ENCODE data around the gene WDR62.

Gene WDR62

GRCh38 chr19:36010402-36010801, 44.3 kb upstream of the WDR62 start:
- Histone ChIP-seq H3K36me3 (no peaks in the 10 kb centered on the region), H3K27me3 (ENCODE audit: insufficient read depth, low read depth, severe bottlenecking) (no peaks in the 10 kb centered on the region), H3K4me3 (ENCODE audit: low read depth, low read length) (no peak overlapping the region), H3K27ac (no peak overlapping the region), H3K9me3 (ENCODE audit: severe bottlenecking) (no peaks in the 10 kb centered on the region)
- no peak for DNase-seq
- TF ChIP-seq, protein P1, sequence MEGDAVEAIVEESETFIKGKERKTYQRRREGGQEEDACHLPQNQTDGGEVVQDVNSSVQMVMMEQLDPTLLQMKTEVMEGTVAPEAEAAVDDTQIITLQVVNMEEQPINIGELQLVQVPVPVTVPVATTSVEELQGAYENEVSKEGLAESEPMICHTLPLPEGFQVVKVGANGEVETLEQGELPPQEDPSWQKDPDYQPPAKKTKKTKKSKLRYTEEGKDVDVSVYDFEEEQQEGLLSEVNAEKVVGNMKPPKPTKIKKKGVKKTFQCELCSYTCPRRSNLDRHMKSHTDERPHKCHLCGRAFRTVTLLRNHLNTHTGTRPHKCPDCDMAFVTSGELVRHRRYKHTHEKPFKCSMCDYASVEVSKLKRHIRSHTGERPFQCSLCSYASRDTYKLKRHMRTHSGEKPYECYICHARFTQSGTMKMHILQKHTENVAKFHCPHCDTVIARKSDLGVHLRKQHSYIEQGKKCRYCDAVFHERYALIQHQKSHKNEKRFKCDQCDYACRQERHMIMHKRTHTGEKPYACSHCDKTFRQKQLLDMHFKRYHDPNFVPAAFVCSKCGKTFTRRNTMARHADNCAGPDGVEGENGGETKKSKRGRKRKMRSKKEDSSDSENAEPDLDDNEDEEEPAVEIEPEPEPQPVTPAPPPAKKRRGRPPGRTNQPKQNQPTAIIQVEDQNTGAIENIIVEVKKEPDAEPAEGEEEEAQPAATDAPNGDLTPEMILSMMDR (IDR thresholded peaks at IDR 0.05; ENCODE audit: low read depth, low read length), result no peak

GRCh38 chr19:36013280-36014011, 41.3 kb upstream of the WDR62 start:
- peaks cover 4% of the 10 kb centered on the region; the same call in 1 of the 2 replicates for H3K36me3 ChIP-seq
- DNase-seq, result no peak
- peak overlapping the region; percentile 75 for H3K4me3 ChIP-seq (ENCODE audit: low read depth, low read length)
- peak overlapping the region; percentile 73 for H3K27ac ChIP-seq
- no peaks in the 10 kb centered on the region for H3K9me3 ChIP-seq (ENCODE audit: severe bottlenecking)
- TF ChIP-seq, protein P1 (IDR thresholded peaks at IDR 0.05; ENCODE audit: low read depth, low read length), result no peak
- H3K27me3 ChIP-seq (ENCODE audit: insufficient read depth, low read depth, severe bottlenecking), result no peaks in the 10 kb centered on the region

DNA sequence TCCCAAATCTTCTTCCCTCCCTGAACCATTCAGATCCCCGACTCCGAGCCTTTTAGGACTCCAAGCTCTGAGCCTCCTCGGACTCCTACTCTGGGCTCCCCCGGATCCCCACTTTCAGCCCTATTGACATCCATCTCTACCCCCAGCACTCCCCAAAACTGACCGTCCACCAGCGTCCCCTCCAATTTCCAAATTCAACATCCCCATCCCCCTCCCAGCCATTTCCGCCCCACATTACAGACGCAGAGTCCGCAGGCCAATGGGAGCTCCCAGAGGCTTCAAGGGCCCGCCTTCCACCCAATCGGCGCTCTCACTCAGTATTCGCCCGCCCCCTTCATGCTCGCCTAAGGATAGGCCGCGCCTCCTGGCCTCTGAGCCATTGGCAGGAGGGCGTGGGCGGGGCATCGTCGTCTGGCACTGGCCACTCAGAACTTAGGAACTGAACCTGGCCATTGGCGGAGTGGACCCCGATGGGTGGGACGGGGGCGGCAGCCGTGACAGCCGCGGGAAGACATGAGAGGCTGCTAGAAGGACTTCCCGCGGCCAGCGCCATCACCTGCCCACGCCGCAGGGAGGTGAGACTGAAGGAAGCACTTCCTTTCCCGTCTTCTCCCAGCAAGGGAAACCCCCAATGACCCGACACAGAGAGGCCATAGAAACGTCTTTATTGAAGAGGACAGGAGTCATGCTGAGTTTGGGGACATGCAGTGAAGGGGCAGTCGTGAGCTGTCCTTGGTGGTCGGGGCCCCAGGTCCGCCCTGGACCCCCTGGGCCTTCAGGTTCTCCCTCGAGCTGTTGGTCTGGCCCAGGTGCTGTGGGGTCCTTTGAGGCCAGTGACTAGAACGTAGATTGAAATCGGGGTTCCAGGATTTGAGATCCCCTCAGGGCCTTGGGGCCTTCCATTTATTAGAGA, 40.4 kb upstream of the WDR62 start, which contains the start of gene ALKBH6:
Gene ALKBH6 (minus strand): TSS at position 202 of the 913 bp plus-strand sequence. CDS start 816 bp downstream, outside the sequence.
- Histone ChIP-seq H3K9me3 (ENCODE audit: severe bottlenecking) (no peaks in the 10 kb centered on the region), H3K27me3 (ENCODE audit: insufficient read depth, low read depth, severe bottlenecking) (no peaks in the 10 kb centered on the region), H3K36me3 (peaks cover 8% of the 10 kb centered on the region), H3K27ac (peak within 1 kb of the TSS; percentile 73), H3K4me3 (ENCODE audit: low read depth, low read length) (peak within 1 kb of the TSS; percentile 75)
- TF ChIP-seq, protein P1 (IDR thresholded peaks at IDR 0.05; ENCODE audit: low read depth, low read length), result no peak
- DNase-seq, result peak; percentile 99

- Histone ChIP-seq H3K27ac (no peak overlapping the region), H3K36me3 (peaks cover 22% of the 10 kb centered on the region), H3K9me3 (ENCODE audit: severe bottlenecking) (no peaks in the 10 kb centered on the region), H3K4me3 (ENCODE audit: low read depth, low read length) (no peak overlapping the region), H3K27me3 (ENCODE audit: insufficient read depth, low read depth, severe bottlenecking) (no peaks in the 10 kb centered on the region)
- no peak for DNase-seq
- TF ChIP-seq, protein P1 (IDR thresholded peaks at IDR 0.05; ENCODE audit: low read depth, low read length), result no peak
Measured at GRCh38 chr19:36019061-36019670, 35.5 kb upstream of the WDR62 start.

DNA sequence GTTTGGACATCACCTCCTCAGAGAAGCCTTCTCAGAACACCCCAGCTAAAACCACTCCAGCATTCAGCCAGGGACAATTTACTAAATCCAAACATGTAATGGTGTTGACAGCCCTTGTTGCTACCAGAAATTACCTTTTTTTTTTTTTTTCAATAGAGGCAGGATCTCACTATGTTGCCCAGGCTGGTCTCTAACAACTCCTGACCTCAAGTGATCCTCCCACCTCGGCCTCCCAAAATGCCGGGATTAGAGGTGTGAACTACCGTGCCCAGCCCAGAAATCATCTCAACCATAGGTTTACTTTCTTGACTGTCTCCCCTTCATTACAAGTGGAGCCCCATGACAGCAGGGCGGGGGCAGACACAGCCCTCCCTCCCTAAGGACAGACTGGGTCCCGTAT, 31.3 kb upstream of the WDR62 start:
- TF ChIP-seq, protein P1 (IDR thresholded peaks at IDR 0.05; ENCODE audit: low read depth, low read length), result no peak
- peaks cover 33% of the 10 kb centered on the region for H3K36me3 ChIP-seq
- H3K27ac ChIP-seq, result no peak overlapping the region

More for the DNA sequence above, 31.3 kb upstream of the WDR62 start:
- DNase-seq, result no peak
- H3K27me3 ChIP-seq (ENCODE audit: insufficient read depth, low read depth, severe bottlenecking), result no peaks in the 10 kb centered on the region
- H3K4me3 ChIP-seq (ENCODE audit: low read depth, low read length), result no peak overlapping the region
- H3K9me3 ChIP-seq (ENCODE audit: severe bottlenecking), result no peaks in the 10 kb centered on the region
